SU-DHL-6 (cell line): ENCODE data around the gene NEB.

Experiments used
- H2AFZ ChIP-seq: fragments of 200-600 bp; sonication (generic); 2 replicates; pipeline ENCODE4 v1.6.1; 2014; ENCODE audit warnings: low read depth, mild to moderate bottlenecking, moderate library complexity, mixed read lengths, antibody characterized with exemption, low read length; ENCODE audit not compliant: severe bottlenecking
- H3F3A ChIP-seq: fragments of 200-600 bp; shearing (Covaris generic); 2 replicates; pipeline ENCODE4 v1.6.0; 2016; ENCODE audit warnings: antibody characterized with exemption, mild to moderate bottlenecking; ENCODE audit not compliant: insufficient read depth
- H3K27ac ChIP-seq: fragments of 200-600 bp; sonication (generic); 2 replicates; pipeline ENCODE4 v1.5.1; 2016; ENCODE audit warnings: low read depth, mild to moderate bottlenecking, low read length, moderate library complexity, mixed read lengths
- H3K27me3 ChIP-seq: fragments of 200-600 bp; sonication (generic), shearing (Covaris generic); 2 replicates; pipeline ENCODE4 v1.6.0; 2014; ENCODE audit warnings: mild to moderate bottlenecking, low read length
- H3K36me3 ChIP-seq: fragments of 200-600 bp; sonication (generic); 2 replicates; pipeline ENCODE4 v1.6.1; 2014; ENCODE audit warnings: mild to moderate bottlenecking, low read length, mixed read lengths
- H3K4me2 ChIP-seq: fragments of 300-600, 200-600 bp; shearing (Covaris generic), sonication (generic); 2 replicates; pipeline ENCODE4 v1.6.0; 2014; ENCODE audit warnings: low read length, low read depth, mild to moderate bottlenecking; ENCODE audit not compliant: poor library complexity, severe bottlenecking
- H3K4me3 ChIP-seq: fragments of 200-600 bp; sonication (generic); 2 replicates; pipeline ENCODE4 v1.5.1; 2014; ENCODE audit warnings: antibody characterized with exemption, low read length, mild to moderate bottlenecking, mixed read lengths; ENCODE audit not compliant: insufficient read depth, poor library complexity, severe bottlenecking
- H3K79me2 ChIP-seq: fragments of 200-600 bp; sonication (generic); 2 replicates; pipeline ENCODE4 v1.6.1; 2014; ENCODE audit warnings: mild to moderate bottlenecking, low read length, moderate library complexity; ENCODE audit not compliant: insufficient read depth
- H3K9ac ChIP-seq: fragments of 200-600 bp; sonication (generic); 2 replicates; pipeline ENCODE4 v1.7.0; 2014; ENCODE audit warnings: mild to moderate bottlenecking, low read length
- H3K9me2 ChIP-seq: fragments of 200-600 bp; sonication (generic); replicated peaks from 2 replicates; pipeline ENCODE4 v1.6.1; 2014; ENCODE audit warnings: low read length; ENCODE audit not compliant: insufficient read depth
- H3K9me3 ChIP-seq: fragments of 200-600 bp; sonication (generic); 2 replicates; pipeline ENCODE4 v1.6.1; 2014; ENCODE audit warnings: low read length, mixed read lengths; ENCODE audit not compliant: insufficient read depth
- H4K20me1 ChIP-seq: fragments of 200-600 bp; sonication (generic); 2 replicates; pipeline ENCODE4 v1.6.1; 2014; ENCODE audit warnings: low read depth, mild to moderate bottlenecking, antibody characterized with exemption, low read length, moderate library complexity, mixed read lengths
- CTCF ChIP-seq: fragments of 200-600 bp; sonication (generic); IDR thresholded peaks from one replicate; pipeline ENCODE4 v1.5.1; 2017; ENCODE audit warnings: antibody characterized with exemption, mild to moderate bottlenecking, low read length, moderate library complexity; ENCODE audit not compliant: insufficient read depth, poor library complexity, severe bottlenecking
- EZH2phosphoT487 ChIP-seq: fragments of 200-600 bp; sonication (generic), shearing (Covaris generic); conservative IDR thresholded peaks from 2 replicates; pipeline ENCODE4 v1.6.1; 2018; ENCODE audit warnings: mild to moderate bottlenecking, antibody characterized with exemption, low read length, moderate library complexity, mixed read lengths

NEB gene

GRCh38 chr2:151766437-151767153 is 32.3 kb upstream of the NEB start:
- Histone ChIP-seq H3K9ac (no peak overlapping the region), H3K4me3 (no peak overlapping the region), H3F3A (no peaks in the 10 kb centered on the region), H3K27me3 (no peaks in the 10 kb centered on the region), H3K9me2 (no peaks in the 10 kb centered on the region), H4K20me1 (no peaks in the 10 kb centered on the region), H3K4me2 (no peak overlapping the region), H3K36me3 (no peaks in the 10 kb centered on the region), H3K79me2 (no peaks in the 10 kb centered on the region), H3K9me3 (no peaks in the 10 kb centered on the region), H2AFZ (no peak overlapping the region), H3K27ac (no peak overlapping the region)
- TF ChIP-seq EZH2phosphoT487 (no peak), CTCF (no peak)

GRCh38 chr2:151765760-151766410 is 31.6 kb upstream of the NEB start:
- Histone ChIP-seq H3K27me3 (no peaks in the 10 kb centered on the region), H3K79me2 (no peaks in the 10 kb centered on the region), H3F3A (no peaks in the 10 kb centered on the region), H3K36me3 (no peaks in the 10 kb centered on the region), H3K4me2 (no peak overlapping the region), H3K9me2 (no peaks in the 10 kb centered on the region), H2AFZ (no peak overlapping the region), H3K27ac (no peak overlapping the region), H4K20me1 (no peaks in the 10 kb centered on the region), H3K9ac (no peak overlapping the region), H3K4me3 (no peak overlapping the region), H3K9me3 (no peaks in the 10 kb centered on the region)
- TF ChIP-seq EZH2phosphoT487 (no peak), CTCF (no peak)

- Histone ChIP-seq H3K27me3 (no peaks in the 10 kb centered on the region), H3K9ac (no peak overlapping the region), H3K27ac (no peak overlapping the region), H3K9me3 (no peaks in the 10 kb centered on the region), H2AFZ (no peak overlapping the region), H3K4me2 (no peak overlapping the region), H4K20me1 (no peaks in the 10 kb centered on the region), H3K36me3 (no peaks in the 10 kb centered on the region), H3K4me3 (no peak overlapping the region), H3K79me2 (no peaks in the 10 kb centered on the region), H3F3A (no peaks in the 10 kb centered on the region), H3K9me2 (no peaks in the 10 kb centered on the region)
- TF ChIP-seq CTCF (no peak), EZH2phosphoT487 (no peak)
Observed at GRCh38 chr2:151762694-151763093, 28.4 kb upstream of the NEB start.
